ENCODE measurements around the gene SCAMP3.
A peak's percentile ranks its signal among the peaks of the same experiment; 100 is the strongest.
"Not testable (repeated sequence)": the region's sequence is repeated elsewhere in the genome, so short reads cannot be mapped to it uniquely, and the experiment has no call there.

The SCAMP3 gene

GRCh38 chr1:155227261-155228095, 34.7 kb downstream of the SCAMP3 start:
- DNase-seq (ENCODE audit: low spot score): peak; percentile 98

- peak; percentile 52 for DNase-seq (ENCODE audit: low spot score)
These were observed 35.3 kb downstream of the SCAMP3 start for GRCh38 chr1:155226910-155227260.

DNA sequence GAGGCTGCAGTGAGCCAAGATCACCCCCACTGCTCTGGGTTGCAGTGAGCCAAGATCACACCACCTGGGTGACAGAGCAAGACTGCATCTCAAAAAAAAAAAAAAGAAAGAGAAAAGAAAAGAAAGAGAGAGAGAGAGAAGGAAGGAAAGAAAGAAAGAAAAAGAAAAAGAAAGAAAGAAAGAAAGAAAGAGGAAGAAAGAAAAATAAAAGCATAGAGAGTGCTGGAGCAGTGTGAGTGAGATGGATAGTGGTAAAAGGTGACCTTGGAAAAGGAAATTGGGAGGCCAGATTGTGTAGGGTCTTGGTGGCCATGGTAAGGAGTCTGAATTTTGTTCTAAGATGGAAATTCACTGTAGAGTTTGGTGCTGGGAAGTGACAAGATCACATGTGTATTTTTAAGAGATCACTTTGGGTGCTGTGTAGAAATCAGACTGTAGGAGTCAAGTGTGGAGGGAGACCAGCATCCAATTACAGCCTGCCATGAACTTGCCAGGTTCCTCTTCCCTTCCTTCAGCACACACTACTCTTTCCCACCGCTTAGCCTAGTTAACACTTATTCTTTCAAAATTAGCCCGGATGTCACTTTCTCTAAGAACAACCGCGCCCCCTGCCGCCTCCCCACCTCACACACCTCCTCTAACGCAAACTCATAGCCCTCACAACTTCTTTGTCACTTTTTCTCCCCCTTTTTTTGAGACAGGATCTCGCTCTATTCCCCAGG, 35.8 kb downstream of the SCAMP3 start:
- DNase-seq (ENCODE audit: low spot score): peak; percentile 71

GRCh38 chr1:155225404-155225759, 36.8 kb downstream of the SCAMP3 start:
- DNase-seq (ENCODE audit: low spot score): not testable (repeated sequence)

DNA sequence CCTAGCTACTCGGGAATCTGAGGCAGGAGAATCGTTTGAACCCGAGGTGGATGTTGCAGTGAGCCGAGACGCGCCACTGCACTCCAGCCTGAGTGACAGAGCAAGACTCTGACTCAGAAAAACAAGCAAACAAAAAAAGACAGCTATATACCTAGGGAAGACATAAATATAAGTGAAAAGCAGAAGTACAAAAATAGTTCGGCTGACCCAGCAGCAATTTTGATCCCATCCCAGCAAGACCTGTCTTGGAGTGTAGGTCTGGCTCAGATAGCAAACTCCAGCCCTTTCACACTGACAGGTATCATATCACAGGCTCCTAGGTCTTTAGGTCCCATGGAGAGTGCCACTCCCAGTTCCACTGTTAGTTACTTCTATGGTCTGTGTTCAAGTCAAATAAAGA, 39.1 kb downstream of the SCAMP3 start:
- DNase-seq (ENCODE audit: low spot score): no peak

DNA sequence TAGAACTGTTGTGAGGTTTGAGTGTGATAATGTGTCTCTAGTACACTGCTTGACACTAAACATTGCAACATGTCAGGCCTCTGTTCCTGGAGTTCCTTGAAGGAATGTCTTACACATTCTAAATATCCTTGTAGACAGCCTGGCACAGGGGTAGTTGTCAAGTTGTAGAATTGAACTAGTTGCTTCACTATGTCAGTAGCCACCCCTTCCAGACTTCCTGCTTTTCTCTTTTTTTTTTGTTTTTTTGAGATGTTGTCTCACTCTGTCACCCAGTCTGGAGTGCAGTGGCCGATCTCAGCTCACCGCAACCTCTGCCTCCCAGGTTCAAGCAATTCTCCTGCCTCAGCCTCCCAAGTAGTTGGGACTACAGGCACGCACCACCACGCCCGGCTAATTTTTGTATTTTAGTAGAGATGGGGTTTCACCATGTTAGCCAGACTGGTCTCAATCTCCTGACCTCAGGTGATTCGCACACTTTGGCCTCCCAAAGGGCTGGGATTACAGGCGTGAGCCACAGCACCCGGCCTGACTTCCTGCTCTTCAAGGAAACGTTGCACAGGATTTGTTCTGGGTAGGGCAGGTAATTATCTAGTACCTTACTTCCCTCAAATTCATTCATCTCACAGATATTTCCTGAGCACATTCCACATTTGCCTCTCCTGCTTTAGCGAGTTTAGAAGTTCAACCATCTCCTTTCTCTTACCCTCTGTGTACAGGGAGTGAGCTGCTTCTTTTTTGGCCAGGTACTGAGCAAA, 41.8 kb downstream of the SCAMP3 start:
- DNase-seq (ENCODE audit: low spot score): not testable (repeated sequence)

GRCh38 chr1:155219592-155220031, 42.5 kb downstream of the SCAMP3 start:
- DNase-seq (ENCODE audit: low spot score): peak; percentile 75

DNA sequence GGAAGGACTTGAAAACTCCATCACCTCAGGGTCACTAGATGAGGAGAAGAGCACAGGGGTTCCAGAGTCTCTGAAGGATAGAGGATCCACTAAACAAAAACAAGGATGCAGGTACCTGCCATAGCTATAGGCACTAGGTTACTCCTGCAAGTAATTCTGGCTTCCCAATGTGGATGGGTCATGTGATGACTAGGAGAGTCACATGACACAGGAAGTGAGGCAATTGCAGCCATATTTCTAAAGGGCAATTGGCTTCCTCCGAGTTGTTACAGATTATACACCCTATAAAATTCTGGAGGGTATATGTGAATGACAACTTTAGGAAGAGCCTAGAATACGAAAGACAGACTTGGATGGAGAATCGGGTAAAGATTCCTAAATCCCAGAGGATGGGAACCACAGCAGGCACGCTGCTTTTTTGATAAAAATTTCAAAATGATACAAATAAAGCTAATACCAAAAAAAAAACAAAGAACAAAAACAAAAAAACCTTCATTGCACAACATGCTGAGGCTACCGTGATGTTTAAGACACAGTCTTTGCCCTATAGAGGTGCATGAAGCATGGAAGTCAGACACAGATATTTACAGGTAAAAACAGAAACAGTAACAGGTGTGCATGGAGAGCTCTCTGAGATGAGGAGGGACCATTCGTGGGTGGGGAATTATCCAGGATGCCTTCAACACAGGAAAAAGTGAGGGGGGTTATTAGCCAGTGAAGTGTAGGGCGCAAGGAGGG, 43.1 kb downstream of the SCAMP3 start:
- peak; percentile 84 for DNase-seq (ENCODE audit: low spot score)

DNA sequence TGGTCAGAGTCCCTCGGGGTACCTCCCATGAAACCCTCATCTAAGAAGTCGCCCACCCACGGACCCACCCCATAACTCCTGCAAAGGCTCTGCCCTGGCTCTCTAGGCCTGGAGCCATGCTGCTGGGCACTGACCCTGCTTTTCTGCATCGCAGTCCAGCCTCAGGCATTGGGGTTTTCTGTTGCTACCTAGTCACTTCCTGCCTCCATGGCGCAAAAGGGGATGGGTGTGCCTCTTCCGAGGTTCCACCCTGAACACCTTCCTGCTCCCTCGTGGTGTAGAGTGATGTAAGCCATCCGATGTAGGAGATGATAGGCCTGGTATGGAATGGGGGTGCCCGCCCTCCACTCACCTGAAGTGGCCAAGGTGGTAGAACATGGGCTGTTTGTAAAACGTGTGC, 47.5 kb downstream of the SCAMP3 start:
- not testable (repeated sequence) for DNase-seq (ENCODE audit: low spot score)

- DNase-seq (ENCODE audit: low spot score): not testable (repeated sequence)
These were observed 50.1 kb downstream of the SCAMP3 start for GRCh38 chr1:155212051-155212440.

DNA sequence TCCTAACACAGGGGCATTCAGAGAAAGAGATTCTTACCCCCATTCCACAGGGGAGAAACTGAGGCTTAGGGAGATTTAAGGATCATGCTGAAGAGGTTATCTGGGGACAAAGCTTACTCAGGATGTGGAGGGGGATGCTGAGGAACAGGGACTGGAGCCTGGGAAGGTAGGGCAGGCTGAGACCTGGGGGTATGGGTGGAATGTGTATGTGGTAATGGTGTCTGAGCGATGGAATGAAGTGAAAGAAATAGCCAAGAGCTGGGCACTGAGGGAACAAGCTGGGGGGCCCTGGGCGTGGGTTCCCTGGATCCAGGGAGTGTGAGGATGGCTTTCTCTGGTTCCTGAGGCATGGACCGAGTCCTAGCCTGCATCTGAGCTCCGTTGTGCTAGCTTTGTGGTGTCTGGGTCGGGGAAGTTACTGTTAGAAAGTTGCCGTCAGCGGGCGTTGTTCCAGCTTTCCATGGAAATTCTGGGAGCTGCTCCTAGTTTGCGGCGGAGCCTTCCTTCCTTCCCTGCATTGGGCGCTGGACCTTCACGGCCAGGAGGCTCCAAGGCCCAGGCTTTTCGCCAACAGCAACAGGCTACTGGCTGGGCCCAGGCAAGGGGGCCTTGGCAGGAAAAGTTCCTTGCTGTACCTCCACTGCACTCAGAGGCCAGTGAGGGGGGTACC, 50.6 kb downstream of the SCAMP3 start:
- not testable (repeated sequence) for DNase-seq (ENCODE audit: low spot score)

GRCh38 chr1:155210314-155211104, 51.7 kb downstream of the SCAMP3 start:
- DNase-seq (ENCODE audit: low spot score): no peak

DNA sequence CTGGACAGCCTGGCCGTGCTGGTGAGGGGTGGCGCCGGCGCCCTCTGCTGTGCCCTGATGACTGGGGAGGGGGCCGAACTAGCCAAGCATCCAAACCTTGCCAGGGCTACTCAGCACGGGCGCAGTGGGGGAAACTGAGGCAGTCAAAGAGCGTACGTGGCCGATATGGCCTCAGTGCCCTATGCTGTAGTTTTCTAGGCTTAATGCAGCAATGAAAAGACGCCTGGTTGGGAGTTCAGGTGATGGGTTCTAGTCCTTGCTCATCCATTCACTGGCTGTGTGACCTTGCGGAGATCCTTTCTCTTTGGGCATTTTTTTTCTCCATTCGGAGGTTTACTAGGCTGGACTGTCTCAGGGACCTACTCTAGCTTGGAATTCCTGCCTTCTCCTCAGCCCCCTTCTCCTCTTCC, 52.8 kb downstream of the SCAMP3 start:
- no peak for DNase-seq (ENCODE audit: low spot score)

- peak; percentile 85 for DNase-seq (ENCODE audit: low spot score)
These were observed 53.4 kb downstream of the SCAMP3 start, which contains the start of gene MTX1 for GRCh38 chr1:155208541-155209311. Gene MTX1 (plus strand): TSS chr1:155208695. CDS start chr1:155208805, 110 bp downstream.

- DNase-seq (ENCODE audit: low spot score): peak; percentile 51
These were observed 54.2 kb downstream of the SCAMP3 start, which contains the start of gene THBS3 for GRCh38 chr1:155207806-155208540. Gene THBS3 (minus strand): TSS chr1:155207897. CDS start chr1:155207876, 21 bp downstream.

DNA sequence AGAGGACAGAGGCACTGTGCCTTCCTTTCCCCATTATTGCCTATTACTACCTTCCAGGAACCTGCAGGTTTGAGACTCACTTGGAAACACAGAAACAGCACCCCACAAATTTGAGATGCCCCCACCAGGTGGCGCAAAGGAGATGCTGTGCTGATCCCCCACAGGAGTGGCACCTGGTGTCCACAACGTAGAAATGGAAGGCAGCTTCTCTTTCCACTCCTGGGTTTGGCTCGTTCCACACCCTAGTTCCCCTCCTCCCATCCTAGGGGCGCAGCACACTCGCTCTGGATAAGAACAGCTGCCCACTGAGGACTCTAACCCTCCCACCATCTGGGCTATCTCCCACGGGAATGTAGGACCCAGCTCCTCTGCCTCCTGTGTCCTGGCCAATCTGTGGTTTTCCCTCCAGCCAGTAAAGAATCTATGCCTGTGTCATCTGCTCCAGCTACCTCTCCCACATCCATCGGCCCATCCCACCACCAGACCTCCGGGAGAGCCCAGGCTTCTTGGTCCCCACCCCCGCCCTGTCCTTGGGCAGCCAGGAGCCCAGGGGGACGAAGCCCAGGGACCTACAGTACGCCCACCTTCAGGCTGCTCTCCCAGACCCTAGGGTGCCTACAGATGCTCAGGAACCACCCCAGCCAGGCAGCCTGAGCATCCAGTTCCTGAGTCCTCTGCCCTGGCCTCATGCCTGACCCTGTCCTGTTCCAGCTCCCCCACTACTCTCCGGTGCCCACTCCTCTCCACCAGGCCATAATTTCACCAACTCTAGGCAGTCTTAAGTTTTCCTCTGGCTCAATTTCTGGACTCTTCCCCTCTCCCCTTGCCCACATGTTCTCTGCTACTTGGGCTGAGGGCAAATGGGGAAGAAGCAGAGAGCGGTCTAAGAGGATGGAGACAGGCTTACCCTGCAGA, 55.0 kb downstream of the SCAMP3 start:
- DNase-seq (ENCODE audit: low spot score): peak; percentile 61
